ENCODE measurements around the gene ASCC1.

- TF ChIP-seq EP300 (IDR thresholded peaks at IDR 0.05) = no peak
- TF ChIP-seq CTCF (IDR thresholded peaks at IDR 0.05) = no peak
Measured at GRCh38 chr10:72233621-72234020, 17.5 kb upstream of the ASCC1 start.

Measured in sigmoid colon (tissue), 4 donors.